HepG2 (cell line): Measurements from ENCODE around the gene SF3A2. TPM values are rescaled to one million over a fixed set of nuclear protein-coding genes. Genes with fewer than 3 reads are reported as not detected.
A peak's percentile ranks its signal among the peaks of the same experiment; 100 is the strongest.

Source experiments
- HDAC1 ChIP-seq: sonication (generic); formaldehyde crosslinking; IDR thresholded peaks from 2 replicates; pipeline ENCODE4 v1.5.1; 2020; ENCODE audit warnings: mild to moderate bottlenecking, missing genetic modification reagents
- HMGA1 ChIP-seq: sonication (generic); formaldehyde crosslinking; conservative IDR thresholded peaks from 2 replicates; pipeline ENCODE4 v1.4.0; 2020; ENCODE audit warnings: missing genetic modification reagents
- LCORL ChIP-seq, 2 experiments: fragments of 450-650 bp in 1 of 2; sonication (generic) in 1 of 2; formaldehyde crosslinking in 1 of 2; IDR thresholded peaks; 2 replicates each; pipeline versions ENCODE4 v1.5.0 to v1.6.1; 2017 to 2020; ENCODE audit warnings: antibody characterized with exemption in 1 of 2, missing genetic modification reagents in 1 of 2
- MIXL1 ChIP-seq: IDR thresholded peaks from 2 replicates; pipeline ENCODE4 v1.6.1; 2016
- PHF21A ChIP-seq: sonication (generic); formaldehyde crosslinking; IDR thresholded peaks from 2 replicates; pipeline ENCODE4 v1.5.0; 2020; ENCODE audit warnings: mild to moderate bottlenecking, missing genetic modification reagents
- POLR2AphosphoS5 ChIP-seq: IDR thresholded peaks from 2 replicates; pipeline ENCODE4 v1.6.1; 2012; ENCODE audit warnings: low read depth, low read length
- RAD21 ChIP-seq: fragments of 450-650 bp; formaldehyde crosslinking; IDR thresholded peaks from 2 replicates; pipeline ENCODE4 v1.5.0; 2020; ENCODE audit warnings: mild to moderate bottlenecking
- RELA ChIP-seq: sonication (generic); formaldehyde crosslinking; IDR thresholded peaks from 2 replicates; pipeline ENCODE4 v1.4.0; 2020; ENCODE audit warnings: missing genetic modification reagents
- ZFP36L2 ChIP-seq: sonication (generic); formaldehyde crosslinking; IDR thresholded peaks from 2 replicates; pipeline ENCODE4 v1.4.0; 2020; ENCODE audit warnings: missing genetic modification reagents
- ZIK1 ChIP-seq: sonication (generic); formaldehyde crosslinking; IDR thresholded peaks from 2 replicates; pipeline ENCODE4 v1.5.0; 2020; ENCODE audit warnings: mild to moderate bottlenecking, low read depth, missing genetic modification reagents, borderline replicate concordance
- ZNF33B ChIP-seq: sonication (generic); formaldehyde crosslinking; IDR thresholded peaks from 2 replicates; pipeline ENCODE4 v1.5.1; 2020; ENCODE audit warnings: mild to moderate bottlenecking, missing genetic modification reagents
- ZNF441 ChIP-seq: sonication (generic); formaldehyde crosslinking; IDR thresholded peaks from 2 replicates; pipeline ENCODE4 v1.7.0; 2021; ENCODE audit warnings: missing genetic modification reagents, borderline replicate concordance
- ZNF484 ChIP-seq: sonication (generic); formaldehyde crosslinking; IDR thresholded peaks from 2 replicates; pipeline ENCODE4 v1.5.1; 2020; ENCODE audit warnings: mild to moderate bottlenecking, low read depth, missing genetic modification reagents, borderline replicate concordance
- ZSCAN9 ChIP-seq: IDR thresholded peaks from 2 replicates; pipeline ENCODE4 v1.6.1; 2016; ENCODE audit warnings: borderline replicate concordance
- polyA plus RNA-seq, 8 experiments: library from polyadenylated mRNA; depleted of rRNA in 3 of 8; stranded (reverse) in 7 of 8; unstranded in 1 of 8; fragments of >200 nt; fragmentation: Illumina TruSeq in 4 of 8; extraction: Trizol in 4 of 8; gene quantifications; 2 replicates each; pipeline versions ENCODE4 v1.2.1 to v1.2.3, GENCODE V29; 2011 to 2016; ENCODE audit warnings: low read depth in 4 of 8, missing spikeins in 1 of 8, mixed read lengths in 1 of 8; ENCODE audit not compliant: insufficient read depth in 1 of 8
- total RNA-seq, 5 experiments: library from RNA; depleted of rRNA; stranded (reverse); fragments of >200 nt; fragmentation: Illumina TruSeq; extraction: Trizol; gene quantifications; 2 replicates each; pipeline ENCODE4 v1.2.3, GENCODE V29; 2016; ENCODE audit warnings: low read depth in 1 of 5
- TF ChIP-seq, protein P1 (sequence below): sonication (generic); formaldehyde crosslinking; IDR thresholded peaks from 2 replicates; pipeline ENCODE4 v1.5.1; 2020; ENCODE audit warnings: mild to moderate bottlenecking, missing genetic modification reagents, borderline replicate concordance
- TF ChIP-seq, protein P2 (sequence below): sonication (generic); formaldehyde crosslinking; IDR thresholded peaks from 2 replicates; pipeline ENCODE4 v1.8.1; 2023; ENCODE audit warnings: missing genetic modification reagents, mild to moderate bottlenecking, borderline replicate concordance
- TF ChIP-seq, protein P3 (sequence below): sonication (generic); formaldehyde crosslinking; IDR thresholded peaks from 2 replicates; pipeline ENCODE4 v1.4.0; 2020; ENCODE audit warnings: mild to moderate bottlenecking, missing genetic modification reagents, borderline replicate concordance

SF3A2 gene
- total and polyA plus RNA-seq, 2 of the 13 experiments (the other 11 are each of a cell fraction or from before 2014, with no cell fraction given) = 8.6 to 8.8 TPM

GRCh38 chr19:2212861-2213711, 23.5 kb upstream of the SF3A2 start (continued):
- TF ChIP-seq ZFP36L2 (CRISPR knock-in tag) (no peak), ZIK1 (CRISPR knock-in tag) (peak; percentile 85; the same call in 1 of the 2 replicates), HDAC1 (peak; percentile 74; the same call in 1 of the 2 replicates), MIXL1 (CRISPR knock-in tag) (no peak), POLR2AphosphoS5 (no peak), LCORL (IDR thresholded peaks at IDR 0.05) (no peak), LCORL (CRISPR knock-in tag; IDR thresholded peaks at IDR 0.05) (peak; percentile 78; the same call in 1 of the 2 replicates), HMGA1 (no peak), ZNF441 (CRISPR knock-in tag) (peak; percentile 88), RAD21 (CRISPR knock-in tag) (peak; percentile 31; the same call in 1 of the 2 replicates), ZNF33B (CRISPR knock-in tag) (peak; percentile 80; the same call in 1 of the 2 replicates), ZSCAN9 (peak; percentile 86), RELA (CRISPR knock-in tag) (no peak), PHF21A (CRISPR knock-in tag) (peak; percentile 91), ZNF484 (0 out of 2 replicates have a peak, but pooled peaks have one; percentile 39)
- TF ChIP-seq, protein P1, sequence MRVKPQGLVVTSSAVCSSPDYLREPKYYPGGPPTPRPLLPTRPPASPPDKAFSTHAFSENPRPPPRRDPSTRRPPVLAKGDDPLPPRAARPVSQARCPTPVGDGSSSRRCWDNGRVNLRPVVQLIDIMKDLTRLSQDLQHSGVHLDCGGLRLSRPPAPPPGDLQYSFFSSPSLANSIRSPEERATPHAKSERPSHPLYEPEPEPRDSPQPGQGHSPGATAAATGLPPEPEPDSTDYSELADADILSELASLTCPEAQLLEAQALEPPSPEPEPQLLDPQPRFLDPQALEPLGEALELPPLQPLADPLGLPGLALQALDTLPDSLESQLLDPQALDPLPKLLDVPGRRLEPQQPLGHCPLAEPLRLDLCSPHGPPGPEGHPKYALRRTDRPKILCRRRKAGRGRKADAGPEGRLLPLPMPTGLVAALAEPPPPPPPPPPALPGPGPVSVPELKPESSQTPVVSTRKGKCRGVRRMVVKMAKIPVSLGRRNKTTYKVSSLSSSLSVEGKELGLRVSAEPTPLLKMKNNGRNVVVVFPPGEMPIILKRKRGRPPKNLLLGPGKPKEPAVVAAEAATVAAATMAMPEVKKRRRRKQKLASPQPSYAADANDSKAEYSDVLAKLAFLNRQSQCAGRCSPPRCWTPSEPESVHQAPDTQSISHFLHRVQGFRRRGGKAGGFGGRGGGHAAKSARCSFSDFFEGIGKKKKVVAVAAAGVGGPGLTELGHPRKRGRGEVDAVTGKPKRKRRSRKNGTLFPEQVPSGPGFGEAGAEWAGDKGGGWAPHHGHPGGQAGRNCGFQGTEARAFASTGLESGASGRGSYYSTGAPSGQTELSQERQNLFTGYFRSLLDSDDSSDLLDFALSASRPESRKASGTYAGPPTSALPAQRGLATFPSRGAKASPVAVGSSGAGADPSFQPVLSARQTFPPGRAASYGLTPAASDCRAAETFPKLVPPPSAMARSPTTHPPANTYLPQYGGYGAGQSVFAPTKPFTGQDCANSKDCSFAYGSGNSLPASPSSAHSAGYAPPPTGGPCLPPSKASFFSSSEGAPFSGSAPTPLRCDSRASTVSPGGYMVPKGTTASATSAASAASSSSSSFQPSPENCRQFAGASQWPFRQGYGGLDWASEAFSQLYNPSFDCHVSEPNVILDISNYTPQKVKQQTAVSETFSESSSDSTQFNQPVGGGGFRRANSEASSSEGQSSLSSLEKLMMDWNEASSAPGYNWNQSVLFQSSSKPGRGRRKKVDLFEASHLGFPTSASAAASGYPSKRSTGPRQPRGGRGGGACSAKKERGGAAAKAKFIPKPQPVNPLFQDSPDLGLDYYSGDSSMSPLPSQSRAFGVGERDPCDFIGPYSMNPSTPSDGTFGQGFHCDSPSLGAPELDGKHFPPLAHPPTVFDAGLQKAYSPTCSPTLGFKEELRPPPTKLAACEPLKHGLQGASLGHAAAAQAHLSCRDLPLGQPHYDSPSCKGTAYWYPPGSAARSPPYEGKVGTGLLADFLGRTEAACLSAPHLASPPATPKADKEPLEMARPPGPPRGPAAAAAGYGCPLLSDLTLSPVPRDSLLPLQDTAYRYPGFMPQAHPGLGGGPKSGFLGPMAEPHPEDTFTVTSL = no peak; the same call in none of the 2 replicates
- TF ChIP-seq, protein P2, sequence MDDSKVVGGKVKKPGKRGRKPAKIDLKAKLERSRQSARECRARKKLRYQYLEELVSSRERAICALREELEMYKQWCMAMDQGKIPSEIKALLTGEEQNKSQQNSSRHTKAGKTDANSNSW (CRISPR knock-in tag) = no peak
- TF ChIP-seq, protein P3, sequence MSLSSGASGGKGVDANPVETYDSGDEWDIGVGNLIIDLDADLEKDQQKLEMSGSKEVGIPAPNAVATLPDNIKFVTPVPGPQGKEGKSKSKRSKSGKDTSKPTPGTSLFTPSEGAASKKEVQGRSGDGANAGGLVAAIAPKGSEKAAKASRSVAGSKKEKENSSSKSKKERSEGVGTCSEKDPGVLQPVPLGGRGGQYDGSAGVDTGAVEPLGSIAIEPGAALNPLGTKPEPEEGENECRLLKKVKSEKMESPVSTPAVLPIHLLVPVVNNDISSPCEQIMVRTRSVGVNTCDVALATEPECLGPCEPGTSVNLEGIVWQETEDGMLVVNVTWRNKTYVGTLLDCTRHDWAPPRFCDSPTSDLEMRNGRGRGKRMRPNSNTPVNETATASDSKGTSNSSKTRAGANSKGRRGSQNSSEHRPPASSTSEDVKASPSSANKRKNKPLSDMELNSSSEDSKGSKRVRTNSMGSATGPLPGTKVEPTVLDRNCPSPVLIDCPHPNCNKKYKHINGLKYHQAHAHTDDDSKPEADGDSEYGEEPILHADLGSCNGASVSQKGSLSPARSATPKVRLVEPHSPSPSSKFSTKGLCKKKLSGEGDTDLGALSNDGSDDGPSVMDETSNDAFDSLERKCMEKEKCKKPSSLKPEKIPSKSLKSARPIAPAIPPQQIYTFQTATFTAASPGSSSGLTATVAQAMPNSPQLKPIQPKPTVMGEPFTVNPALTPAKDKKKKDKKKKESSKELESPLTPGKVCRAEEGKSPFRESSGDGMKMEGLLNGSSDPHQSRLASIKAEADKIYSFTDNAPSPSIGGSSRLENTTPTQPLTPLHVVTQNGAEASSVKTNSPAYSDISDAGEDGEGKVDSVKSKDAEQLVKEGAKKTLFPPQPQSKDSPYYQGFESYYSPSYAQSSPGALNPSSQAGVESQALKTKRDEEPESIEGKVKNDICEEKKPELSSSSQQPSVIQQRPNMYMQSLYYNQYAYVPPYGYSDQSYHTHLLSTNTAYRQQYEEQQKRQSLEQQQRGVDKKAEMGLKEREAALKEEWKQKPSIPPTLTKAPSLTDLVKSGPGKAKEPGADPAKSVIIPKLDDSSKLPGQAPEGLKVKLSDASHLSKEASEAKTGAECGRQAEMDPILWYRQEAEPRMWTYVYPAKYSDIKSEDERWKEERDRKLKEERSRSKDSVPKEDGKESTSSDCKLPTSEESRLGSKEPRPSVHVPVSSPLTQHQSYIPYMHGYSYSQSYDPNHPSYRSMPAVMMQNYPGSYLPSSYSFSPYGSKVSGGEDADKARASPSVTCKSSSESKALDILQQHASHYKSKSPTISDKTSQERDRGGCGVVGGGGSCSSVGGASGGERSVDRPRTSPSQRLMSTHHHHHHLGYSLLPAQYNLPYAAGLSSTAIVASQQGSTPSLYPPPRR (CRISPR knock-in tag) = peak; percentile 72; the same call in 1 of the 2 replicates
